ENCODE measurements around the gene NDUFS2.

The NDUFS2 gene

GRCh38 chr1:161172776-161173376 is 29.3 kb upstream of the NDUFS2 start:
- peaks cover 32% of the 10 kb centered on the region for H3K36me3 ChIP-seq (ENCODE audit: control insufficient read depth, insufficient read depth, low read length)
- no peak for TF ChIP-seq CTCF (IDR thresholded peaks at IDR 0.05; ENCODE audit: insufficient read depth, low read length, poor library complexity, severe bottlenecking)

GRCh38 chr1:161173711-161174110 is 28.5 kb upstream of the NDUFS2 start:
- Histone ChIP-seq H3K36me3 (ENCODE audit: control insufficient read depth, insufficient read depth, low read length) (peaks cover 32% of the 10 kb centered on the region), H3K27me3 (replicated peaks; ENCODE audit: control insufficient read depth, insufficient read depth, low read length) (no peaks in the 10 kb centered on the region), H3K4me3 (replicated peaks; ENCODE audit: low read depth, low read length) (no peak overlapping the region)
- TF ChIP-seq CTCF (IDR thresholded peaks at IDR 0.05; ENCODE audit: insufficient read depth, low read length, poor library complexity, severe bottlenecking): no peak
- DNase-seq (ENCODE audit: extremely low read depth, insufficient read length): no peak

More at GRCh38 chr1:161172776-161173376, 29.3 kb upstream of the NDUFS2 start:
- Histone ChIP-seq H3K27me3 (replicated peaks; ENCODE audit: control insufficient read depth, insufficient read depth, low read length) (no peaks in the 10 kb centered on the region), H3K4me3 (replicated peaks; ENCODE audit: low read depth, low read length) (no peak overlapping the region)
- no peak for DNase-seq (ENCODE audit: extremely low read depth, insufficient read length)

- TF ChIP-seq CTCF (IDR thresholded peaks at IDR 0.05; ENCODE audit: insufficient read depth, low read length, poor library complexity, severe bottlenecking): no peak
- Histone ChIP-seq H3K27me3 (replicated peaks; ENCODE audit: control insufficient read depth, insufficient read depth, low read length) (no peaks in the 10 kb centered on the region), H3K36me3 (ENCODE audit: control insufficient read depth, insufficient read depth, low read length) (peaks cover 32% of the 10 kb centered on the region), H3K4me3 (replicated peaks; ENCODE audit: low read depth, low read length) (no peak overlapping the region)
- no peak for DNase-seq (ENCODE audit: extremely low read depth, insufficient read length)
Observed at GRCh38 chr1:161174911-161175310, 27.3 kb upstream of the NDUFS2 start.

GRCh38 chr1:161175771-161176453 is 26.3 kb upstream of the NDUFS2 start:
- no peak for DNase-seq (ENCODE audit: extremely low read depth, insufficient read length)
- H3K4me3 ChIP-seq (replicated peaks; ENCODE audit: low read depth, low read length): peak overlapping the region; percentile 77
- no peaks in the 10 kb centered on the region for H3K27me3 ChIP-seq (replicated peaks; ENCODE audit: control insufficient read depth, insufficient read depth, low read length)
- peaks cover 27% of the 10 kb centered on the region for H3K36me3 ChIP-seq (ENCODE audit: control insufficient read depth, insufficient read depth, low read length)
- TF ChIP-seq CTCF (IDR thresholded peaks at IDR 0.05; ENCODE audit: insufficient read depth, low read length, poor library complexity, severe bottlenecking): no peak

GRCh38 chr1:161176468-161177111 is 25.6 kb upstream of the NDUFS2 start:
- DNase-seq (ENCODE audit: extremely low read depth, insufficient read length): no peak
- no peaks in the 10 kb centered on the region for H3K27me3 ChIP-seq (replicated peaks; ENCODE audit: control insufficient read depth, insufficient read depth, low read length)
- no peak for TF ChIP-seq CTCF (IDR thresholded peaks at IDR 0.05; ENCODE audit: insufficient read depth, low read length, poor library complexity, severe bottlenecking)
- peak overlapping the region; percentile 77 for H3K4me3 ChIP-seq (replicated peaks; ENCODE audit: low read depth, low read length)
- H3K36me3 ChIP-seq (ENCODE audit: control insufficient read depth, insufficient read depth, low read length): peaks cover 21% of the 10 kb centered on the region

Measured in GM06990 (cell line).